NCI-H510A treated with DMSO at 0.1 percent for 48 hours (cell line): ENCODE results near the gene ANKRD40.

ENCODE experiments used
- DNase-seq: peaks from one replicate; lab custom pipeline; 2025; lab: John Stamatoyannopoulos, UW

The ANKRD40 gene

GRCh38 chr17:50645748-50646682, 61.7 kb downstream of the ANKRD40 start:
- no peak for DNase-seq
